NCI-H2107 (cell line): Measurements from ENCODE around the gene TPD52L2.

Source experiments
- DNase-seq: peaks from one replicate; lab custom pipeline; 2025; lab: John Stamatoyannopoulos, UW

Gene TPD52L2

GRCh38 chr20:63932606-63933160, 67.6 kb downstream of the TPD52L2 start:
- DNase-seq, result no peak

GRCh38 chr20:63933646-63934045, 68.6 kb downstream of the TPD52L2 start:
- no peak for DNase-seq

- DNase-seq, result no peak
Measured at GRCh38 chr20:63934271-63935068, 69.4 kb downstream of the TPD52L2 start.

- no peak for DNase-seq
Measured at GRCh38 chr20:63935447-63935846, 70.4 kb downstream of the TPD52L2 start.

- DNase-seq, result no peak
Measured at GRCh38 chr20:63937596-63937995, 72.5 kb downstream of the TPD52L2 start.

GRCh38 chr20:63939061-63939935, 74.2 kb downstream of the TPD52L2 start:
- no peak for DNase-seq

- no peak for DNase-seq
Measured at GRCh38 chr20:63940071-63940471, 75.0 kb downstream of the TPD52L2 start.

GRCh38 chr20:63940472-63941266, 75.6 kb downstream of the TPD52L2 start:
- no peak for DNase-seq
